GM23338 (cell line): Measurements from ENCODE around the gene SALL2. TPM values are rescaled to one million over a fixed set of nuclear protein-coding genes. Genes with fewer than 3 reads are reported as not detected.

Experiments
- ATAC-seq: fragments of 200-7000 bp; cut with Tn5 transposase; 3 replicates; pipeline ENCODE4 v1.9.1; 2020
- DNase-seq: peaks from one replicate; pipeline ENCODE4 v3.0.0-alpha.2; 2015; ENCODE audit warnings: low spot score
- H2AFZ ChIP-seq: fragments of 200-600 bp; sonication (generic); 2 replicates; pipeline ENCODE4 v1.8.0; 2016; ENCODE audit warnings: antibody characterized with exemption, mild to moderate bottlenecking, moderate library complexity
- H3F3A ChIP-seq: fragments of 200-600 bp; sonication (generic); replicated peaks from 2 replicates; pipeline ENCODE4 v1.8.0; 2017; ENCODE audit warnings: antibody characterized with exemption, mixed run types, low read depth
- H3K27ac ChIP-seq: fragments of 200-600 bp; sonication (generic); 2 replicates; pipeline ENCODE4 v1.6.1; 2016; ENCODE audit warnings: low read depth
- H3K27me3 ChIP-seq: fragments of 200-600 bp; sonication (generic); 2 replicates; pipeline ENCODE4 v1.8.0; 2016; ENCODE audit warnings: mild to moderate bottlenecking, mixed run types, moderate library complexity; ENCODE audit not compliant: insufficient read depth
- H3K36me3 ChIP-seq: fragments of 200-600 bp; sonication (generic); 2 replicates; pipeline ENCODE4 v1.8.0; 2016; ENCODE audit warnings: mild to moderate bottlenecking; ENCODE audit not compliant: insufficient read depth
- H3K4me1 ChIP-seq: fragments of 200-600 bp; sonication (generic); 2 replicates; pipeline ENCODE4 v1.8.0; 2016; ENCODE audit warnings: mild to moderate bottlenecking, moderate library complexity; ENCODE audit not compliant: insufficient read depth
- H3K4me2 ChIP-seq: fragments of 200-600 bp; sonication (generic); 2 replicates; pipeline ENCODE4 v1.7.1; 2017; ENCODE audit warnings: mixed run types
- H3K4me3 ChIP-seq: fragments of 200-600 bp; sonication (generic); 2 replicates; pipeline ENCODE4 v1.6.1; 2016; ENCODE audit warnings: mixed run types
- H3K79me2 ChIP-seq: fragments of 200-600 bp; sonication (generic); replicated peaks from 2 replicates; pipeline ENCODE4 v1.8.0; 2017; ENCODE audit warnings: mild to moderate bottlenecking; ENCODE audit not compliant: insufficient read depth
- H3K9me2 ChIP-seq: fragments of 200-600 bp; sonication (generic); 2 replicates; pipeline ENCODE4 v1.8.0; 2017; ENCODE audit not compliant: insufficient read depth
- H4K20me1 ChIP-seq: fragments of 200-600 bp; sonication (generic); replicated peaks from 2 replicates; pipeline ENCODE4 v1.8.0; 2017; ENCODE audit warnings: mild to moderate bottlenecking; ENCODE audit not compliant: insufficient read depth
- H3K27ac Mint-ChIP-seq: 2 replicates; pipeline ENCODE4 v1.8.0; 2020; ENCODE audit warnings: inconsistent platforms, mild to moderate bottlenecking, moderate library complexity, mixed read lengths
- H3K27me3 Mint-ChIP-seq: 3 replicates; pipeline ENCODE4 v1.8.0; 2022; ENCODE audit warnings: low read depth, mild to moderate bottlenecking, moderate library complexity, mixed read lengths, inconsistent platforms; ENCODE audit not compliant: insufficient read depth, poor library complexity
- H3K36me3 Mint-ChIP-seq: 3 replicates; pipeline ENCODE4 v1.8.0; 2021; ENCODE audit warnings: low read depth, mild to moderate bottlenecking, inconsistent platforms, moderate library complexity, mixed read lengths
- H3K4me1 Mint-ChIP-seq: 3 replicates; pipeline ENCODE4 v1.8.0; 2020; ENCODE audit warnings: mild to moderate bottlenecking, inconsistent platforms, mixed read lengths
- H3K4me3 Mint-ChIP-seq: 3 replicates; pipeline ENCODE4 v1.8.0; 2021; ENCODE audit warnings: moderate library complexity, mild to moderate bottlenecking, inconsistent platforms, mixed read lengths
- H3K9me3 Mint-ChIP-seq: 3 replicates; pipeline ENCODE4 v1.8.0; 2020; ENCODE audit warnings: moderate library complexity, mild to moderate bottlenecking, inconsistent platforms, mixed read lengths
- CREB1 ChIP-seq: fragments of 250-450 bp; sonication (Bioruptor Pico); IDR thresholded peaks from 2 replicates; pipeline ENCODE4 v1.5.0; 2020; ENCODE audit warnings: low read depth, mild to moderate bottlenecking, moderate library complexity
- CTCF ChIP-seq, 2 experiments: fragments of 200-600 bp in 1 of 2; sonication (generic) in 1 of 2; conservative IDR thresholded peaks; 2 replicates each; pipeline versions ENCODE4 v1.5.1 to v1.6.1; 2016 to 2017; ENCODE audit warnings: antibody characterized with exemption in 2 of 2, low read depth in 2 of 2, mild to moderate bottlenecking in 2 of 2, moderate library complexity in 1 of 2
- ETS1 ChIP-seq: IDR thresholded peaks from 2 replicates; pipeline ENCODE4 v1.6.1; 2016; ENCODE audit warnings: antibody characterized with exemption
- EZH2 ChIP-seq: fragments of 200-600 bp; sonication (generic); IDR thresholded peaks from one replicate; pipeline ENCODE4 v1.8.0; 2017; ENCODE audit warnings: antibody characterized with exemption, mild to moderate bottlenecking, low read depth; ENCODE audit not compliant: unreplicated experiment
- EZH2phosphoT487 ChIP-seq: fragments of 200-600 bp; sonication (generic); IDR thresholded peaks from one replicate; pipeline ENCODE4 v1.8.1; 2018; ENCODE audit warnings: antibody characterized with exemption; ENCODE audit not compliant: unreplicated experiment
- JUNB ChIP-seq: IDR thresholded peaks from one replicate; pipeline ENCODE4 v1.6.1; 2016; ENCODE audit warnings: antibody characterized with exemption; ENCODE audit not compliant: unreplicated experiment
- NANOG ChIP-seq: IDR thresholded peaks from 2 replicates; pipeline ENCODE4 v1.6.1; 2016; ENCODE audit warnings: antibody characterized with exemption, borderline replicate concordance
- POLR2AphosphoS5 ChIP-seq: IDR thresholded peaks from 2 replicates; pipeline ENCODE4 v1.6.1; 2016; ENCODE audit warnings: antibody characterized with exemption, low read depth
- REST ChIP-seq: IDR thresholded peaks from one replicate; pipeline ENCODE4 v1.6.1; 2018; ENCODE audit warnings: antibody characterized with exemption; ENCODE audit not compliant: unreplicated experiment
- STAT1 ChIP-seq: IDR thresholded peaks from one replicate; pipeline ENCODE4 v1.6.1; 2016; ENCODE audit warnings: antibody characterized with exemption; ENCODE audit not compliant: unreplicated experiment
- ZNF114 ChIP-seq: fragments of 250-450 bp; sonication (Bioruptor Pico); IDR thresholded peaks from 2 replicates; pipeline ENCODE4 v1.5.0; 2020; ENCODE audit warnings: mild to moderate bottlenecking, moderate library complexity
- ZNF331 ChIP-seq: fragments of 250-450 bp; sonication (Bioruptor Pico); IDR thresholded peaks from 2 replicates; pipeline ENCODE4 v1.5.0; 2020; ENCODE audit warnings: low read depth, mild to moderate bottlenecking, moderate library complexity
- ZNF462 ChIP-seq: fragments of 250-450 bp; sonication (Bioruptor Pico); IDR thresholded peaks from 2 replicates; pipeline ENCODE4 v1.5.0; 2020; ENCODE audit warnings: mild to moderate bottlenecking, moderate library complexity
- polyA plus RNA-seq: library from polyadenylated mRNA; unstranded; fragments of >200 nt; fragmentation: Nextera tagmentation; extraction: Ambion mirVana; gene quantifications from 2 replicates; pipeline ENCODE4 v1.2.1, GENCODE V29; 2016
- total RNA-seq: library from RNA; depleted of rRNA; stranded (reverse); fragments of >200 nt; shearing (Covaris generic); gene quantifications from 2 replicates; pipeline ENCODE4 v1.2.3, GENCODE V29; 2014

The SALL2 gene
- total and polyA plus RNA-seq, 2 experiments from 2014 or later = 121 to 281 TPM

- DNase-seq = no peak
- Histone ChIP-seq H3K27ac (no peak overlapping the region; the same call in 1 of the 2 replicates), H3K27me3 (no peaks in the 10 kb centered on the region), H4K20me1 (peaks cover 17% of the 10 kb centered on the region), H3K79me2 (peaks cover 88% of the 10 kb centered on the region), H3K36me3 (peaks cover 28% of the 10 kb centered on the region), H2AFZ (no peak overlapping the region), H3F3A (peaks cover 12% of the 10 kb centered on the region; the same call in 1 of the 2 replicates), H3K9me2 (no peaks in the 10 kb centered on the region), H3K4me2 (no peak overlapping the region), H3K4me1 (peaks cover 19% of the 10 kb centered on the region), H3K4me3 (no peak overlapping the region)
- no peak for ATAC-seq
- Mint-ChIP-seq H3K4me3 (no peak overlapping the region), H3K9me3 (peaks cover 4% of the 10 kb centered on the region; the same call in 2 of the 3 replicates), H3K4me1 (peaks cover 24% of the 10 kb centered on the region), H3K27ac (no peak overlapping the region), H3K27me3 (peaks cover 9% of the 10 kb centered on the region), H3K36me3 (peaks cover 74% of the 10 kb centered on the region)
- TF ChIP-seq ZNF462 (CRISPR knock-in tag) (no peak), CREB1 (CRISPR knock-in tag) (no peak), EZH2 (no peak), ZNF331 (CRISPR knock-in tag) (no peak), REST (no peak), ZNF114 (no peak), ETS1 (no peak), EZH2phosphoT487 (no peak), NANOG (no peak), STAT1 (no peak), JUNB (no peak), POLR2AphosphoS5 (no peak), CTCF (conservative IDR thresholded peaks at IDR 0.05; ENCODE audit: low read depth in 2 of 2) (no peak)
Observed at GRCh38 chr14:21506557-21506956, 19.6 kb downstream of the SALL2 start.
